ENCODE results near the gene ZNF532. TPM values are rescaled to one million over a fixed set of nuclear protein-coding genes. Genes with fewer than 3 reads are reported as not detected.

ZNF532 gene
- total and polyA plus RNA-seq, 2 donors (not counting 3 experiments of a cell fraction or from before 2014, with no cell fraction given), result 42.3 to 70.1 TPM

- Histone ChIP-seq H3K27me3 (ENCODE audit: control insufficient read depth in 2 of 2, insufficient read depth in 2 of 2, low read length in 2 of 2) (no peaks in the 10 kb centered on the region), H3K4me3 (replicated peaks in 1 of 3; ENCODE audit: insufficient read depth in 1 of 3, low read depth in 1 of 3, low read length in 3 of 3) (no peak overlapping the region), H3K9ac (replicated peaks; ENCODE audit: extremely low read depth, insufficient read depth, low read length) (no peak overlapping the region), H3K9me1 (replicated peaks; ENCODE audit: control insufficient read depth, extremely low read depth, insufficient read depth, low read length) (no peaks in the 10 kb centered on the region), H3K27ac (ENCODE audit: insufficient read depth, low read depth, low read length) (no peak overlapping the region), H3K36me3 (ENCODE audit: control insufficient read depth in 2 of 2, extremely low read depth in 1 of 2, insufficient read depth in 2 of 2, low read length in 2 of 2) (no peaks in the 10 kb centered on the region), H3K9me3 (replicated peaks; ENCODE audit: control insufficient read depth, insufficient read depth, low read length) (no peaks in the 10 kb centered on the region), H4K20me1 (replicated peaks; ENCODE audit: control insufficient read depth, extremely low read depth, insufficient read depth, low read length) (no peaks in the 10 kb centered on the region), H3K4me2 (ENCODE audit: insufficient read depth, low read length) (no peak overlapping the region), H2AFZ (ENCODE audit: low read depth, low read length) (no peak overlapping the region), H3K4me1 (ENCODE audit: control insufficient read depth, extremely low read depth, insufficient read depth, low read length) (peaks cover 9% of the 10 kb centered on the region), H3K79me2 (ENCODE audit: control insufficient read depth, insufficient read depth, low read length) (no peaks in the 10 kb centered on the region)
- ChIA-PET CTCF (no interaction called here), POLR2A (no interaction called here)
- intact Hi-C loops (cut with micrococcal nuclease) (no loop called here), dilution Hi-C loops (cut with MboI; ENCODE audit: extremely low pct_ligation_motif_present, low sequenced_read_pairs) (no loop called here)
- TF ChIP-seq EZH2 (IDR thresholded peaks at IDR 0.05; ENCODE audit: borderline replicate concordance, low read depth, low read length, severe bottlenecking) (no peak), MYC (IDR thresholded peaks at IDR 0.05; ENCODE audit: low read depth, low read length) (no peak), JUN (IDR thresholded peaks at IDR 0.05; ENCODE audit: borderline replicate concordance, insufficient read depth, insufficient read length, low read depth) (no peak), POLR2A (IDR thresholded peaks at IDR 0.05; ENCODE audit: low read depth, low read length) (no peak), POLR2AphosphoS5 (IDR thresholded peaks at IDR 0.05; ENCODE audit: insufficient read depth, low read depth, low read length) (no peak), MAX (IDR thresholded peaks at IDR 0.05; ENCODE audit: insufficient read depth, insufficient read length) (no peak), GATA2 (IDR thresholded peaks at IDR 0.05; ENCODE audit: insufficient read depth, insufficient read length, low read depth, low read length) (no peak), FOS (IDR thresholded peaks at IDR 0.05; ENCODE audit: borderline replicate concordance, insufficient read depth, low read length) (no peak), CTCF (IDR thresholded peaks at IDR 0.05; ENCODE audit: extremely low read depth in 1 of 2, insufficient read depth in 1 of 2, low read depth in 1 of 2, low read length in 2 of 2) (no peak)
- FAIRE-seq (no peak), DNase-seq (ENCODE audit: low read depth, low spot score) (no peak)
- no TSS peak for BruUV-seq (replicated peaks)
Measured at GRCh38 chr18:58892488-58892887, 27.8 kb downstream of the ZNF532 start.
